Endothelial cell (in vitro differentiated cells): ENCODE results near the gene FRMD4A. TPM values are rescaled to one million over a fixed set of nuclear protein-coding genes. Genes with fewer than 3 reads are reported as not detected.
"Not testable (repeated sequence)": the region's sequence is repeated elsewhere in the genome, so short reads cannot be mapped to it uniquely, and the experiment has no call there.

Experiments used
- DNase-seq: peaks from one replicate; pipeline ENCODE4 v3.0.0; 2021; ENCODE audit warnings: low spot score
- H3K27ac Mint-ChIP-seq: one replicate; pipeline ENCODE4 v1.8.0; 2021; ENCODE audit warnings: mixed read lengths, inconsistent platforms; ENCODE audit not compliant: unreplicated experiment
- H3K27me3 Mint-ChIP-seq: one replicate; pipeline ENCODE4 v1.8.0; 2021; ENCODE audit warnings: mild to moderate bottlenecking, moderate library complexity, mixed read lengths, inconsistent platforms; ENCODE audit not compliant: unreplicated experiment
- H3K36me3 Mint-ChIP-seq: one replicate; pipeline ENCODE4 v1.8.0; 2021; ENCODE audit warnings: mild to moderate bottlenecking, low read depth, mixed read lengths, inconsistent platforms; ENCODE audit not compliant: unreplicated experiment
- H3K4me1 Mint-ChIP-seq: one replicate; pipeline ENCODE4 v1.8.0; 2021; ENCODE audit warnings: mild to moderate bottlenecking, mixed read lengths, inconsistent platforms; ENCODE audit not compliant: unreplicated experiment
- H3K4me3 Mint-ChIP-seq: one replicate; pipeline ENCODE4 v1.8.0; 2021; ENCODE audit warnings: mild to moderate bottlenecking, mixed read lengths, inconsistent platforms; ENCODE audit not compliant: unreplicated experiment
- H3K9me3 Mint-ChIP-seq: one replicate; pipeline ENCODE4 v1.8.0; 2021; ENCODE audit warnings: mixed read lengths, inconsistent platforms; ENCODE audit not compliant: unreplicated experiment
- CTCF ChIP-seq: fragments of 200-600 bp; sonication (generic); IDR thresholded peaks from one replicate; pipeline ENCODE4 v1.5.0; 2021; ENCODE audit warnings: antibody characterized with exemption; ENCODE audit not compliant: unreplicated experiment
- total RNA-seq: library from RNA; stranded (reverse); fragmentation: NEBNext Ultra II Directional; extraction: Animal tissue kit (Norgen Biotek cat#: 25700); gene quantifications from one replicate; pipeline ENCODE4 v1.2.1, GENCODE V29; 2021; ENCODE audit not compliant: unreplicated experiment

The FRMD4A gene
- total RNA-seq, 1 donor from 2014 or later, result 68.9 TPM

- Mint-ChIP-seq H3K27ac (no peak overlapping the region), H3K9me3 (no peaks in the 10 kb centered on the region), H3K27me3 (peaks cover 4% of the 10 kb centered on the region), H3K4me1 (peaks cover 1% of the 10 kb centered on the region), H3K36me3 (peaks cover 9% of the 10 kb centered on the region), H3K4me3 (no peak overlapping the region)
- DNase-seq, result no peak
- no peak for TF ChIP-seq CTCF
Observed at GRCh38 chr10:14056610-14057332, 274.0 kb downstream of the FRMD4A start.

GRCh38 chr10:14052931-14053330, 277.8 kb downstream of the FRMD4A start:
- peaks cover 2% of the 10 kb centered on the region for H3K4me1 Mint-ChIP-seq
- H3K36me3 Mint-ChIP-seq, result peaks cover 10% of the 10 kb centered on the region
- DNase-seq, result no peak
- no peak for TF ChIP-seq CTCF
- H3K27ac Mint-ChIP-seq, result no peak overlapping the region
- peaks cover 4% of the 10 kb centered on the region for H3K27me3 Mint-ChIP-seq
- no peak overlapping the region for H3K4me3 Mint-ChIP-seq
- no peaks in the 10 kb centered on the region for H3K9me3 Mint-ChIP-seq

DNA sequence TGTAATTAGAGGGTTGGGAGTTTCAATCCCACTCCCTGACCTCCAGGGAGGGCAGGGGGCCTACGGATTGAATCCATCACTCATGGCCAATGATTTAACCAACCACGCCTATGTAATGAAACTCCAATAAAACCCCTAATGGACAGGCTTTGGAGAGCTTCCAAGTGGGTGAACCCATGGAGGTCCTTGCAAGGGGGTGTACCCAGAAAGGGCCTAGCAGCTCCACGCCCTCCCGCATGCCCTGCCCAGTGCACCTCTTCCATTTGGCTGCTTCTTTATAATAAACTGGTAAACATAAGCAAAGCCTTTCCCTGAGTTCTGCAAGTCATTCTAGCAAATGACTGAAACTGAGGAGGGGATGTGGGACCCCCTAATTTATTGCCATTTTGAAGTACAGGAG, 280.1 kb downstream of the FRMD4A start:
- H3K4me3 Mint-ChIP-seq, result no peak overlapping the region
- H3K9me3 Mint-ChIP-seq, result no peaks in the 10 kb centered on the region
- no peak for DNase-seq
- H3K36me3 Mint-ChIP-seq, result peaks cover 10% of the 10 kb centered on the region
- H3K4me1 Mint-ChIP-seq, result peaks cover 2% of the 10 kb centered on the region
- no peak overlapping the region for H3K27ac Mint-ChIP-seq
- peaks cover 4% of the 10 kb centered on the region for H3K27me3 Mint-ChIP-seq
- TF ChIP-seq CTCF, result no peak

GRCh38 chr10:14048930-14049613, 281.7 kb downstream of the FRMD4A start:
- Mint-ChIP-seq H3K36me3 (peaks cover 6% of the 10 kb centered on the region), H3K9me3 (no peaks in the 10 kb centered on the region), H3K27ac (no peak overlapping the region), H3K4me3 (no peak overlapping the region), H3K4me1 (peaks cover 5% of the 10 kb centered on the region), H3K27me3 (peaks cover 2% of the 10 kb centered on the region)
- TF ChIP-seq CTCF, result no peak
- no peak for DNase-seq

DNA sequence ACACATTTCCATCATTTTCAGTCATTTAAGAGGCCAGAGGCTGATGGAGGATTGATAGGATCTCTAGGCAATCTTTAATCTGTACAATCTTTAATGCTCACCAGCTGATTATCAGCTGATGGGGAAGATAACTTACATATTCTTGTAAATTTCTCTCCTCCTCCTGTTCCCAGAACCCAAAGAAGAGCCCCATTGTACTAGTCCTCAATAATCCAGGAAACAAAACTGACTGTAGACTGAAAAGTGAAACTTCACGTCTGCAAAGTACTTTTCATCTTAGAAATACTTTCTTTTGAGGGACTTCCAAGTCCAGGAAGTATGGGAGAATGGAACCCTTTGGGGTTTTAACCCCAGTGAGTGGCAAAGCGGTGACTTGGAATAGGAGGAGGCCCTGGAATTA, 283.3 kb downstream of the FRMD4A start:
- H3K27ac Mint-ChIP-seq, result no peak overlapping the region
- peaks cover 6% of the 10 kb centered on the region for H3K4me1 Mint-ChIP-seq
- peaks cover 3% of the 10 kb centered on the region for H3K36me3 Mint-ChIP-seq

GRCh38 chr10:14042051-14042450, 288.7 kb downstream of the FRMD4A start:
- not testable (repeated sequence) for H3K4me3 Mint-ChIP-seq, H3K36me3 Mint-ChIP-seq, DNase-seq, H3K9me3 Mint-ChIP-seq, H3K27ac Mint-ChIP-seq, H3K27me3 Mint-ChIP-seq
- peaks cover 12% of the 10 kb centered on the region for H3K4me1 Mint-ChIP-seq

More for the DNA sequence above, 283.3 kb downstream of the FRMD4A start:
- TF ChIP-seq CTCF, result no peak
- no peak for DNase-seq
- no peak overlapping the region for H3K4me3 Mint-ChIP-seq
- no peaks in the 10 kb centered on the region for H3K27me3 Mint-ChIP-seq
- no peaks in the 10 kb centered on the region for H3K9me3 Mint-ChIP-seq
